Measurements from ENCODE around the gene PTPRN2. TPM values are rescaled to one million over a fixed set of nuclear protein-coding genes. Genes with fewer than 3 reads are reported as not detected.

Gene PTPRN2
- polyA plus RNA-seq, 4 donors: 7.3 to 11.4 (median 8.0) TPM

- DNase-seq (ENCODE audit: low read depth in 4 of 4, low spot score in 2 of 4): no peak
These were observed 957.2 kb downstream of the PTPRN2 start for GRCh38 chr7:157630301-157630853.

GRCh38 chr7:157628456-157628855, 959.2 kb downstream of the PTPRN2 start:
- DNase-seq (ENCODE audit: low read depth in 4 of 4, low spot score in 2 of 4): no peak

- no peak for DNase-seq (ENCODE audit: low read depth in 4 of 4, low spot score in 2 of 4)
These were observed 960.0 kb downstream of the PTPRN2 start for GRCh38 chr7:157627646-157628045.

GRCh38 chr7:157627033-157627432, 960.6 kb downstream of the PTPRN2 start:
- DNase-seq (ENCODE audit: low read depth in 4 of 4, low spot score in 2 of 4): no peak

- DNase-seq (ENCODE audit: low read depth in 4 of 4, low spot score in 2 of 4): no peak
These were observed 961.5 kb downstream of the PTPRN2 start for GRCh38 chr7:157625973-157626742.

GRCh38 chr7:157623556-157623955, 964.1 kb downstream of the PTPRN2 start:
- no peak for DNase-seq (ENCODE audit: low read depth in 4 of 4, low spot score in 2 of 4)

GRCh38 chr7:157622408-157623205, 965.0 kb downstream of the PTPRN2 start:
- DNase-seq (ENCODE audit: low read depth in 4 of 4, low spot score in 2 of 4): no peak

GRCh38 chr7:157622000-157622399, 965.6 kb downstream of the PTPRN2 start:
- DNase-seq (ENCODE audit: low read depth in 4 of 4, low spot score in 2 of 4): no peak

GRCh38 chr7:157621131-157621681, 966.4 kb downstream of the PTPRN2 start:
- no peak for DNase-seq (ENCODE audit: low read depth in 4 of 4, low spot score in 2 of 4)

- DNase-seq (ENCODE audit: low read depth in 4 of 4, low spot score in 2 of 4): no peak
These were observed 967.0 kb downstream of the PTPRN2 start for GRCh38 chr7:157620616-157621015.

- DNase-seq (ENCODE audit: low read depth in 4 of 4, low spot score in 2 of 4): no peak
These were observed 967.7 kb downstream of the PTPRN2 start for GRCh38 chr7:157619753-157620525.

- DNase-seq (ENCODE audit: low read depth in 4 of 4, low spot score in 2 of 4): no peak
These were observed 968.6 kb downstream of the PTPRN2 start for GRCh38 chr7:157618823-157619606.

GRCh38 chr7:157618091-157618726, 969.4 kb downstream of the PTPRN2 start:
- no peak for DNase-seq (ENCODE audit: low read depth in 4 of 4, low spot score in 2 of 4)

- no peak for DNase-seq (ENCODE audit: low read depth in 4 of 4, low spot score in 2 of 4)
These were observed 970.2 kb downstream of the PTPRN2 start for GRCh38 chr7:157617401-157617800.

GRCh38 chr7:157616931-157617330, 970.7 kb downstream of the PTPRN2 start:
- DNase-seq (ENCODE audit: low read depth in 4 of 4, low spot score in 2 of 4): no peak

- no peak for DNase-seq (ENCODE audit: low read depth in 4 of 4, low spot score in 2 of 4)
These were observed 971.2 kb downstream of the PTPRN2 start for GRCh38 chr7:157616426-157616825.

- no peak for DNase-seq (ENCODE audit: low read depth in 4 of 4, low spot score in 2 of 4)
These were observed 971.8 kb downstream of the PTPRN2 start for GRCh38 chr7:157615852-157616251.

GRCh38 chr7:157615101-157615817, 972.4 kb downstream of the PTPRN2 start:
- no peak for DNase-seq (ENCODE audit: low read depth in 4 of 4, low spot score in 2 of 4)

Measured in left renal cortex interstitium (tissue), 4 donors.